ENCODE results near the gene CFD.

GRCh38 chr19:904545-904944 lies 45.1 kb downstream of the CFD start:
- TF ChIP-seq, protein P1, sequence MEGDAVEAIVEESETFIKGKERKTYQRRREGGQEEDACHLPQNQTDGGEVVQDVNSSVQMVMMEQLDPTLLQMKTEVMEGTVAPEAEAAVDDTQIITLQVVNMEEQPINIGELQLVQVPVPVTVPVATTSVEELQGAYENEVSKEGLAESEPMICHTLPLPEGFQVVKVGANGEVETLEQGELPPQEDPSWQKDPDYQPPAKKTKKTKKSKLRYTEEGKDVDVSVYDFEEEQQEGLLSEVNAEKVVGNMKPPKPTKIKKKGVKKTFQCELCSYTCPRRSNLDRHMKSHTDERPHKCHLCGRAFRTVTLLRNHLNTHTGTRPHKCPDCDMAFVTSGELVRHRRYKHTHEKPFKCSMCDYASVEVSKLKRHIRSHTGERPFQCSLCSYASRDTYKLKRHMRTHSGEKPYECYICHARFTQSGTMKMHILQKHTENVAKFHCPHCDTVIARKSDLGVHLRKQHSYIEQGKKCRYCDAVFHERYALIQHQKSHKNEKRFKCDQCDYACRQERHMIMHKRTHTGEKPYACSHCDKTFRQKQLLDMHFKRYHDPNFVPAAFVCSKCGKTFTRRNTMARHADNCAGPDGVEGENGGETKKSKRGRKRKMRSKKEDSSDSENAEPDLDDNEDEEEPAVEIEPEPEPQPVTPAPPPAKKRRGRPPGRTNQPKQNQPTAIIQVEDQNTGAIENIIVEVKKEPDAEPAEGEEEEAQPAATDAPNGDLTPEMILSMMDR (IDR thresholded peaks at IDR 0.05 in 2 of 3, conservative IDR thresholded peaks at IDR 0.05 in 1 of 3; ENCODE audit: control insufficient read depth in 2 of 3, extremely low read depth in 1 of 3, insufficient read depth in 1 of 3, low read depth in 3 of 3, low read length in 3 of 3) = no peak
- TF ChIP-seq POLR2A (IDR thresholded peaks at IDR 0.05; ENCODE audit: low read depth, low read length) (no peak), EP300 (IDR thresholded peaks at IDR 0.05; ENCODE audit: borderline replicate concordance in 1 of 2, control insufficient read depth in 1 of 2, low read depth in 2 of 2, low read length in 2 of 2) (no peak)
